ENCODE data around the gene ADAMTS16.

ADAMTS16 gene

GRCh38 chr5:5360363-5360940 lies 220.3 kb downstream of the ADAMTS16 start:
- Mint-ChIP-seq H3K4me1 (ENCODE audit: low read depth) (no peaks in the 10 kb centered on the region), H3K27me3 (ENCODE audit: low read depth) (no peaks in the 10 kb centered on the region), H3K4me3 (no peak overlapping the region), H3K36me3 (ENCODE audit: low read depth) (no peaks in the 10 kb centered on the region), H3K27ac (no peak overlapping the region), H3K9me3 (no peaks in the 10 kb centered on the region)
- DNase-seq (ENCODE audit: low spot score), result no peak

DNA sequence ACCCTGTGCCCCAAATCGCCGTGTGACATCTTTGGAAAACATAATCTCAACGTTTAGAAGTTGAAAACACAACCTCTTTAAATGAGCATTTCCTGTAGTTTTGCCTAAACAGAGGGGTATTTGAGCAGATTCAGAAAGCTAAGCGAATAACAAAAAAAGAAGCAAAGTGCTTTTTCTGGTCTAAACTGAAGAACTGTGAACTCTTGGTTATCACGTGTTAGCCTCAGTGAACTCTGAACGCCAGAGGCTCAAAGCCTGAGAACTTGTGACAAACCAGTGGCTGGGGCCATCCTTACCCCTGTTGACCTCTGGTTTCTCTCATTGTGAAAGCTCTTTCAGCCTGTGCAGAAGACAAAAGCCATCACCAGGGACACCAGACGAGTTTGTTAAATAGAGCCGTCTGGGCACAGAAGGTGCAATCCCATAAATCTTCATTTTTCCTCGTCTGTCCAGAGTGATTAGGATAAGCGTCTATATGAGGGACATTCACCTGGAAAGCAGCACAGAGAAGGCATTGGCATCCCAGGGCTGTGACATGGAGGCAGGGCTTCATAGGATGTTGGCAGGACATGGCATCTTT lies 220.9 kb downstream of the ADAMTS16 start:
- no peak overlapping the region for H3K27ac Mint-ChIP-seq
- H3K9me3 Mint-ChIP-seq, result no peaks in the 10 kb centered on the region
- H3K4me3 Mint-ChIP-seq, result no peak overlapping the region
- H3K36me3 Mint-ChIP-seq (ENCODE audit: low read depth), result no peaks in the 10 kb centered on the region
- H3K4me1 Mint-ChIP-seq (ENCODE audit: low read depth), result no peaks in the 10 kb centered on the region
- H3K27me3 Mint-ChIP-seq (ENCODE audit: low read depth), result no peaks in the 10 kb centered on the region
- DNase-seq (ENCODE audit: low spot score), result no peak

- Mint-ChIP-seq H3K4me3 (no peak overlapping the region), H3K27me3 (ENCODE audit: low read depth) (no peaks in the 10 kb centered on the region), H3K9me3 (no peaks in the 10 kb centered on the region), H3K36me3 (ENCODE audit: low read depth) (no peaks in the 10 kb centered on the region), H3K4me1 (ENCODE audit: low read depth) (no peaks in the 10 kb centered on the region), H3K27ac (no peak overlapping the region)
- no peak for DNase-seq (ENCODE audit: low spot score)
Measured at GRCh38 chr5:5363045-5363444, 222.9 kb downstream of the ADAMTS16 start.

GRCh38 chr5:5364932-5365331 lies 224.8 kb downstream of the ADAMTS16 start:
- Mint-ChIP-seq H3K36me3 (ENCODE audit: low read depth) (no peaks in the 10 kb centered on the region), H3K4me1 (ENCODE audit: low read depth) (no peaks in the 10 kb centered on the region), H3K27me3 (ENCODE audit: low read depth) (no peaks in the 10 kb centered on the region), H3K27ac (no peak overlapping the region), H3K9me3 (no peaks in the 10 kb centered on the region), H3K4me3 (no peak overlapping the region)
- DNase-seq (ENCODE audit: low spot score), result no peak

- Mint-ChIP-seq H3K4me1 (ENCODE audit: low read depth) (no peaks in the 10 kb centered on the region), H3K36me3 (ENCODE audit: low read depth) (no peaks in the 10 kb centered on the region), H3K27me3 (ENCODE audit: low read depth) (no peaks in the 10 kb centered on the region), H3K9me3 (no peaks in the 10 kb centered on the region), H3K4me3 (no peak overlapping the region), H3K27ac (no peak overlapping the region)
- DNase-seq (ENCODE audit: low spot score), result no peak
Measured at GRCh38 chr5:5367739-5368138, 227.6 kb downstream of the ADAMTS16 start.

DNA sequence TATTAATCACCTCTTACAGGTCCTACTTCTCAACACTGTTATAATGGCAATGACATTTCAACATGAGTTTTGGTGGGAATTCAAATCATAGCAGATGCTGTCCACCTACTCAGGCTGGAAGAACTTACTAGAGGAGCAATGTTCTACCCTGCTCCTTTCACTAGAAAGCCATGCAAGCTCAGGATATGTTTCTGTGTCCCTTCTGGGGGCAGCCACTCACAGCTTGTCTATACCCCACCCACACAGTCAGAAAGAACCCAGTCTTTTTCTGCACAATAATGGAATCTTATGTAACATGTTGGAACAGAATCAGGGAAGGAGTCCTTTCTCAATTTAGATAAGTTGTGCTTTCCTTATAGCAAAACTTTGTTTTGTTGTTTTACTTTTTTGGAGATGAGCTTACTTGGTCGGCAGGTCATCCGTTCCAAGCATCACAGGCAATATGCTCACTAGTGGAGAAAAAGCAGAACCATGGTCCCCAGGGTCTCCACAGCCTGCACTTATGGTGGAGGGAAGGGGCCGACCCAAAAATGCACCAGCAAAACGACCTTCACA lies 229.0 kb downstream of the ADAMTS16 start:
- H3K9me3 Mint-ChIP-seq, result no peaks in the 10 kb centered on the region
- no peaks in the 10 kb centered on the region for H3K27me3 Mint-ChIP-seq (ENCODE audit: low read depth)
- H3K27ac Mint-ChIP-seq, result no peak overlapping the region
- H3K4me3 Mint-ChIP-seq, result no peak overlapping the region
- no peaks in the 10 kb centered on the region for H3K36me3 Mint-ChIP-seq (ENCODE audit: low read depth)
- H3K4me1 Mint-ChIP-seq (ENCODE audit: low read depth), result no peaks in the 10 kb centered on the region
- DNase-seq (ENCODE audit: low spot score), result no peak

Data from T-helper 2 cell treated with Interferon-gamma antibody and Interleukin-4, amounts not matched to agents 5 μg/mL and 100 μg/mL, for 36 hours (primary cell).